Omental fat pad (tissue), 4 donors: ENCODE results near the gene FAM171A2. TPM values are rescaled to one million over a fixed set of nuclear protein-coding genes. Genes with fewer than 3 reads are reported as not detected.

Experiments
- ATAC-seq: fragments of 150-250 bp; one replicate; pipeline ENCODE4 v1.9.1; 2016; ENCODE audit warnings: mild to moderate bottlenecking, moderate library complexity; ENCODE audit not compliant: low FRiP score
- DNase-seq: peaks from one replicate; pipeline ENCODE4 v3.0.0-alpha.2; 2019; ENCODE audit warnings: low spot score
- CTCF ChIP-seq, 3 donors: fragments of 450-650 bp; IDR thresholded peaks; one replicate each; pipeline ENCODE4 v1.5.1; 2016 to 2017; ENCODE audit warnings: antibody characterized with exemption in 3 of 3, mild to moderate bottlenecking in 3 of 3, moderate library complexity in 2 of 3
- total RNA-seq, 4 donors: library from RNA; depleted of rRNA; stranded (reverse); fragments of >200 nt; gene quantifications; one replicate each; pipeline ENCODE4 v1.1.0, GENCODE V29; 2016

FAM171A2 gene
- total RNA-seq, 4 donors from 2014 or later: 0.56 to 3.5 (median 0.95) TPM

DNA sequence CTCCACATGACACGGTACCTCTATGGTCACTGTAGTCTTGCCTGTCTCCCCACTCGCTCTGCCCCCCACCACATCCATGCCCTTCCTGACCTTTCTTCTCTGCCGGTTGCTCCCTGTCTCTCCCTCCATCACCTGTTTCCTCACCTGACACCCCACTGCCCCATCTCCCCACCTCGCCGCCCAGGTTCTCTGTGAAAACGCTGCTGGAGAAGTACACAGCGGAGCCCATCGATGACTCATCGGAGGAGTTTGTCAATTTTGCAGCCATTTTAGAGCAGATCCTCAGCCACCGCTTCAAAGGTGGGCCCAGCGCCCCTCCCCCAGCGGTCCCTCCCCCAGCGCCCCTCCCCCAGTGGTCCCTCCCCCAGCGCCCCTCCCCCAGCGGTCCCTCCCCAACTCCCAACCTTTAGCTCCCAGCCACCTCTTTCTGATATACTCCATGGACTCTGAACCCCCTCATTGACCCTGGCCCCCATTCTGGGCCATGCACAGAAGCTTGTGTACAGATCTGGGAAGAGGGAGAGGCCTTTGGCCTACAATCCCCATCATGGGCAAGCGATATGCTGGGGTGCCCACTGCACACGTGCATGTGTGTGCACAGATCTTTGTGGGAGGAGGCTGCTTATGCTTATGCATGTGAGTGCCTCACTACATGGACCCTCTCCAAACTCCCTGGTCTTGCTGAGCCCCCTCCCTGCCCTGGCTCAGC is 51.1 kb downstream of the FAM171A2 start:
- no peak for TF ChIP-seq CTCF (IDR thresholded peaks at IDR 0.05)
- ATAC-seq (no peak), DNase-seq (no peak)

DNA sequence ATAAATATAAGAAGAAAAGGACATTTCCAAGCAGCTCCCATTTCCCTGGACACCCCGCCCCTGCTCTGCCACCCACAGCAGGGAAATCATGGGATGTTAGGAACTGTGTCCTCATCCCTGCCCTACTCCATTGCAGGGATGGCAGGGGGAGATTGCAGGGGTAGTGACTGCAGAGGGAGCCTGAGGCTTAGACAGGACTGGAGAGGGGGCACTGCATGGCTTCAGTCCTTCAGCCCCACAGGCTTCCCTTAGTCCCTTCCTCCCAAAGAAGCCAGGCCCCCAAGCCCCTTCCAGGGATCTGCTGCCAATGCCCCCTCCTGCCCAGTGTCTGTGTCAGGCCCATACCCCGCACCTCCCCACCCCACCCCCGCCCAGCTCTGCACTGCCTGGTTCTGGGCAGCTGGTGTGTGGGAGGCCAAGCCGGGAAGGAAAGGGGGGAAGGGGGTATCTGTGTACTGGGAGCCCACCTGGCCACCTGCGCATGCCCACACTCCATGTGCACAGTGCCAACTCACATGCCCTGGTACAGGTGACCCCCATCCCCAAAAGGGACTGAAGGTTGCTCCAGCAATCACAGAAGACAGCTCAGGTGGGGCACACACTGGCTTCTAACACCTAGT is 52.0 kb downstream of the FAM171A2 start:
- DNase-seq: no peak
- ATAC-seq: no peak
- TF ChIP-seq CTCF (IDR thresholded peaks at IDR 0.05): no peak

- ATAC-seq: no peak
- DNase-seq: no peak
- TF ChIP-seq CTCF (IDR thresholded peaks at IDR 0.05): no peak
Measured at GRCh38 chr17:44310609-44311376, 52.9 kb downstream of the FAM171A2 start.

- no peak for TF ChIP-seq CTCF (IDR thresholded peaks at IDR 0.05)
- ATAC-seq (no peak), DNase-seq (no peak)
Measured at GRCh38 chr17:44310188-44310587, 53.5 kb downstream of the FAM171A2 start.

GRCh38 chr17:44309472-44309871 is 54.2 kb downstream of the FAM171A2 start:
- DNase-seq (no peak), ATAC-seq (no peak)
- no peak for TF ChIP-seq CTCF (IDR thresholded peaks at IDR 0.05)

DNA sequence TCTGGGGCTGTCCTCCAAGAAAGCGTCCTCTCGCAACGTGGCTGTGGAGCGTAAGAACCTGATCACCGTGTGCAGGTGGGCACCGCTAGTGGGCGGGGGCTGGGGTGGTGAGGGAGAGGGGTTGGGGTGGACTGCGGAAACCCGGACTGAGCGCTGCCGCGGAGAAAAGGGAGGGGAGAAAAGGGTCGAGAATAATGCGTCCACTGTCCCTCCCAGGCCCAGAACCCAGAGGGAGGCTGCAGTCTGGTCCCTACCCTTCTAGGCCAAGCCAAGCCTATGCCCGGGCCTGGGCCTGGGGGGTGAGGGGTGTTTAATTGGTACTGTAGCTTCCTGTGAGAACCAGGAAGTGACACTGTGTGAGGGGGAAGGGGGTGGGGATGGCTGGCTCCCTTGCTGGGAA is 54.8 kb downstream of the FAM171A2 start:
- DNase-seq: no peak
- ATAC-seq: no peak
- no peak for TF ChIP-seq CTCF (IDR thresholded peaks at IDR 0.05)
